AG10803 (cell line): Measurements from ENCODE around the gene CPLX1.

ENCODE experiments used
- DNase-seq: peaks from one replicate; pipeline ENCODE4 v3.0.0; 2010; ENCODE audit warnings: low read depth
- H3K4me3 ChIP-seq: 2 replicates; pipeline ENCODE4 v1.5.1; 2011; ENCODE audit warnings: mild to moderate bottlenecking, low read length, control low read depth
- CTCF ChIP-seq: conservative IDR thresholded peaks from 2 replicates; pipeline ENCODE4 v1.5.1; 2011; ENCODE audit warnings: mild to moderate bottlenecking, low read length, control low read depth, inconsistent platforms

Gene CPLX1

GRCh38 chr4:789571-790465, 36.1 kb downstream of the CPLX1 start:
- TF ChIP-seq CTCF = no peak
- H3K4me3 ChIP-seq = no peak overlapping the region
- no peak for DNase-seq

- no peak for DNase-seq
- no peak for TF ChIP-seq CTCF
These were observed 37.2 kb downstream of the CPLX1 start for GRCh38 chr4:788636-789297.

GRCh38 chr4:788006-788635, 37.8 kb downstream of the CPLX1 start:
- DNase-seq = no peak
- TF ChIP-seq CTCF = no peak
- no peak overlapping the region for H3K4me3 ChIP-seq

More at GRCh38 chr4:788636-789297, 37.2 kb downstream of the CPLX1 start:
- H3K4me3 ChIP-seq = no peak overlapping the region

- TF ChIP-seq CTCF = no peak
- H3K4me3 ChIP-seq = no peak overlapping the region
- DNase-seq = no peak
These were observed 38.4 kb downstream of the CPLX1 start for GRCh38 chr4:787561-787981.

- no peak overlapping the region for H3K4me3 ChIP-seq
- no peak for TF ChIP-seq CTCF
- DNase-seq = no peak
These were observed 39.0 kb downstream of the CPLX1 start for GRCh38 chr4:786861-787300.

- no peak for DNase-seq
- no peak for TF ChIP-seq CTCF
- H3K4me3 ChIP-seq = no peak overlapping the region
These were observed 39.7 kb downstream of the CPLX1 start for GRCh38 chr4:786074-786741.
